Left ventricle myocardium inferior (tissue), 1 donor: ENCODE data around the gene IRF2BP1. TPM values are rescaled to one million over a fixed set of nuclear protein-coding genes. Genes with fewer than 3 reads are reported as not detected.

Experiments used
- DNase-seq: peaks from one replicate; pipeline ENCODE4 v3.0.0-alpha.2; 2020
- H3K27ac ChIP-seq: fragments of 200-600 bp; replicated peaks from 2 replicates; pipeline ENCODE4 v1.8.0; 2021
- H3K27me3 ChIP-seq: fragments of 200-600 bp; 2 replicates; pipeline ENCODE4 v1.8.0; 2021; ENCODE audit warnings: low read depth
- H3K36me3 ChIP-seq: fragments of 200-600 bp; 2 replicates; pipeline ENCODE4 v1.8.0; 2021
- H3K4me1 ChIP-seq: fragments of 200-600 bp; 2 replicates; pipeline ENCODE4 v1.8.0; 2021
- H3K4me3 ChIP-seq: fragments of 200-600 bp; 2 replicates; pipeline ENCODE4 v1.8.0; 2021; ENCODE audit warnings: mild to moderate bottlenecking, moderate library complexity
- H3K9me3 ChIP-seq: fragments of 200-600 bp; replicated peaks from 2 replicates; pipeline ENCODE4 v1.8.0; 2021
- CTCF ChIP-seq: fragments of 200-600 bp; IDR thresholded peaks from 2 replicates; pipeline ENCODE4 v1.8.0; 2021; ENCODE audit warnings: antibody characterized with exemption, mild to moderate bottlenecking, borderline replicate concordance
- intact Hi-C: fragments of 100-400 bp; cut with micrococcal nuclease; formaldehyde crosslinking; loops from one replicate; pipeline ENCODE4 v1.11.0; 2022
- total RNA-seq: library from RNA; stranded (reverse); fragmentation: NEBNext Ultra II Directional; extraction: Animal tissue kit (Norgen Biotek cat#: 25700); gene quantifications from one replicate; pipeline ENCODE4 v1.2.1, GENCODE V29; 2021
- donor health status: DM: no; HTN: yes; CAD: no; lungs with severe emphysema.

The IRF2BP1 gene
- total RNA-seq, 1 donor from 2014 or later, result 18.5 TPM

DNA sequence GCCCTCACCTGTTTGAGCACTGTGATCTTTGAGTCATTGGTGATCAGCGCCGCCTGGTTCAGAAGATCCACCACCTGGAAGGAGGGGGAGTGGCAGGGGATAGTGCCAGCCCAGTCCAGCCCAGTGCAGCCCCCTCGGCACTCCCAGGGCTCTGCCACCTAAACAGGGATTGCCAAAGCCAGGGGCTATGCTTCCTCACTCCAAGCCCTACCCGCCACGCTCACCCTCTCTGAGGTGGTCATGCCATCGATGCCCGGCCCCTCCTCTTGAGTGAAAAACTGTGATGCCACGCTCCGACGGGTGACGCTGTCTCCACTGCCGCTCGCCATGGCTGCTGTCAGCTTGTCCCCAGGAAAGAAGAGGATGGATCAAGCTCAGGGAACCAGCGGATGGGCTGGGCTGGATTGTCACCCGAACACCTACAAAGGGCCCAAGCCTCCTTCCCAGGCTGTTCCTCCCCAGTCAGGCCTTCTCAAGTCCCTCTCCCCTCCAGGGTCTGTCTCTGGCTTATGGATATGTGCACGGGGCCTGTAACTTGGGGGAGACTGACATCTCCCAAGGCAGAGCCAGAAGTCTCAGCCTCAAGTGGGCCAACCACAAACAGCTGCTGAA, 31.7 kb downstream of the IRF2BP1 start:
- peaks cover 74% of the 10 kb centered on the region for H3K36me3 ChIP-seq
- no peak overlapping the region for H3K4me3 ChIP-seq
- H3K9me3 ChIP-seq, result no peaks in the 10 kb centered on the region
- no peak for DNase-seq
- no peaks in the 10 kb centered on the region for H3K27me3 ChIP-seq
- H3K4me1 ChIP-seq, result no peaks in the 10 kb centered on the region
- TF ChIP-seq CTCF, result no peak
- H3K27ac ChIP-seq, result no peak overlapping the region
- intact Hi-C loops, result no loop called here

DNA sequence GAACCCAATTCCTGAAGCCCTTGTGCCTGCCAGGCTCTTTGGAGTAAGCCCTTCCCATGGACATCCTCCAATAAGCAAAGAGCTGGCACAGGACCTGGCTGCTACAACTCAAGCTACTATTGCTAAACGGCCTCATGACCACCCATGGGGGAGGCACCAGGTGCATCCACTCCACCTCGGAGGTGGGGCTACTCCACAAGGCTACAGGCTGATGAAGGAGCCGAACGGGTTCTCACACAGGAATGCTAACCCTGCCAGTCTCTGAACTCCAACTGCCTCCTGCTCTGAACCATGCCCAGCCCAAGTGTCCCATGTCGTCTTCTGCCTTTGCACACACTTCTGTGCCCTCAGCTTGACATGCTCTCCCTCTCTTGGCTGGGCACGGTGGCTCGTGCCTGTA, 33.0 kb downstream of the IRF2BP1 start:
- no peak overlapping the region for H3K27ac ChIP-seq
- no peak for TF ChIP-seq CTCF
- H3K4me1 ChIP-seq, result no peaks in the 10 kb centered on the region
- H3K36me3 ChIP-seq, result peaks cover 75% of the 10 kb centered on the region
- no peak for DNase-seq
- no peaks in the 10 kb centered on the region for H3K27me3 ChIP-seq
- H3K9me3 ChIP-seq, result no peaks in the 10 kb centered on the region
- intact Hi-C loops, result no loop called here
- no peak overlapping the region for H3K4me3 ChIP-seq

GRCh38 chr19:45852145-45852750, 33.7 kb downstream of the IRF2BP1 start:
- no peak for TF ChIP-seq CTCF
- Histone ChIP-seq H3K27ac (no peak overlapping the region), H3K4me1 (no peaks in the 10 kb centered on the region), H3K36me3 (peaks cover 79% of the 10 kb centered on the region), H3K9me3 (no peaks in the 10 kb centered on the region), H3K27me3 (no peaks in the 10 kb centered on the region), H3K4me3 (no peak overlapping the region)
- no peak for DNase-seq
- intact Hi-C loops, result no loop called here

DNA sequence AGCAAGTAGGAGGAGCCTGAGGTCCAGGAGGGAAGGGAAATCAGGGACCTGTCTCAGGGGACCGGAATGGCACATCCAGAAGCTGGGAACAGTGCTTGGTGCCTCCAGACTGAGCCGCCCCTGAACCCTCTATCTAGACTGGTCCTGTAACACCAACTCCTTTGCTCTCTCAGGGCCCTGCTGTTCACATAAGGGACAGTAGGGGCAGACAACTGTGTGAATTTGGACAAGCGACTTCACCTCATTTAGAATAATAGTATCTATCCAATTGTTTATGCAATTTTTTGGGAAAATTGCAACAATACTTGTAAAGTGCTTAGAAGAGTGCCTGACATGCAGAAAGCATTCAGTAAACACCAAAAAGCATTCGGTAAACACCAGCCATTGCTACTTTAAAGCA, 37.0 kb downstream of the IRF2BP1 start:
- Histone ChIP-seq H3K4me3 (no peak overlapping the region), H3K27me3 (no peaks in the 10 kb centered on the region), H3K4me1 (no peaks in the 10 kb centered on the region), H3K36me3 (peaks cover 100% of the 10 kb centered on the region), H3K27ac (no peak overlapping the region), H3K9me3 (no peaks in the 10 kb centered on the region)
- peak; percentile 13 for TF ChIP-seq CTCF
- intact Hi-C loops, result no loop called here
- DNase-seq, result no peak

- no peak for TF ChIP-seq CTCF
- peaks cover 100% of the 10 kb centered on the region for H3K36me3 ChIP-seq
- intact Hi-C loops, result no loop called here
Observed at GRCh38 chr19:45847663-45848062, 38.3 kb downstream of the IRF2BP1 start.

More at GRCh38 chr19:45847663-45848062, 38.3 kb downstream of the IRF2BP1 start:
- Histone ChIP-seq H3K9me3 (no peaks in the 10 kb centered on the region), H3K4me3 (no peak overlapping the region), H3K4me1 (no peaks in the 10 kb centered on the region), H3K27ac (no peak overlapping the region), H3K27me3 (no peaks in the 10 kb centered on the region)
- DNase-seq, result no peak
